Lung (tissue), 12 donors: ENCODE data around the gene MYH10. TPM values are rescaled to one million over a fixed set of nuclear protein-coding genes. Genes with fewer than 3 reads are reported as not detected.

Source experiments
- ATAC-seq: fragments of 200-7000 bp; cut with Tn5 transposase; one replicate; pipeline ENCODE4 v1.9.1; 2020; ENCODE audit warnings: moderate number of reproducible peaks; ENCODE audit not compliant: insufficient read depth, low FRiP score
- DNase-seq, 3 donors: peaks; one replicate each; pipeline ENCODE4 v3.0.0-alpha.2; 2013 to 2017
- H3K27ac ChIP-seq, 2 donors: one replicate each; pipeline ENCODE4 v1.5.1; 2013; ENCODE audit warnings: mild to moderate bottlenecking in 2 of 2, moderate library complexity in 2 of 2, control low read depth in 1 of 2, inconsistent platforms in 1 of 2, low read depth in 1 of 2, low read length in 1 of 2
- H3K27me3 ChIP-seq, 3 donors: one replicate each; pipeline ENCODE4 v1.5.1; 2013; ENCODE audit warnings: low read length in 2 of 3; ENCODE audit not compliant: control insufficient read depth in 3 of 3, insufficient read depth in 3 of 3
- H3K36me3 ChIP-seq, 4 donors: one replicate each; pipeline ENCODE4 v1.5.1; 2013; ENCODE audit warnings: low read length in 4 of 4, mild to moderate bottlenecking in 1 of 4, moderate library complexity in 1 of 4; ENCODE audit not compliant: control insufficient read depth in 4 of 4, insufficient read depth in 4 of 4
- H3K4me1 ChIP-seq, 5 donors: one replicate each; pipeline ENCODE4 v1.5.1; 2013; ENCODE audit warnings: low read length in 5 of 5, mild to moderate bottlenecking in 2 of 5, moderate library complexity in 1 of 5; ENCODE audit not compliant: control insufficient read depth in 5 of 5, insufficient read depth in 5 of 5
- H3K4me3 ChIP-seq: one replicate; pipeline ENCODE4 v1.5.1; 2013; ENCODE audit warnings: mild to moderate bottlenecking, control low read depth, moderate library complexity
- H3K9ac ChIP-seq, 2 donors: one replicate each; pipeline ENCODE4 v1.5.1; 2013; ENCODE audit warnings: low read length in 2 of 2, control low read depth in 1 of 2; ENCODE audit not compliant: insufficient read depth in 1 of 2
- H3K9me3 ChIP-seq, 4 donors: one replicate each; pipeline ENCODE4 v1.5.1; 2013; ENCODE audit warnings: low read length in 3 of 4, mild to moderate bottlenecking in 1 of 4, moderate library complexity in 1 of 4; ENCODE audit not compliant: control insufficient read depth in 4 of 4, insufficient read depth in 3 of 4
- WGBS, 2 donors: extraction: QIAGEN DNeasy Blood & Tissue Kit; methylation state at CpG; one replicate each; pipeline ENCODE4 v1.1.7; 2013; 5-methylcytosine and 5-hydroxymethylcytosine counted together
- polyA plus RNA-seq, 2 donors: library from polyadenylated mRNA; stranded (reverse); fragments of 200-250 nt; gene quantifications; one replicate each; pipeline ENCODE4 v1.2.1, GENCODE V29; 2013
- total RNA-seq, 2 donors: library from RNA; depleted of rRNA in 1 of 2; stranded (reverse); fragments of >200 nt in 1 of 2; gene quantifications; one replicate each; pipeline ENCODE4 v1.2.1, GENCODE V29; 2014 to 2021
- TF ChIP-seq, protein P1 (sequence below): IDR thresholded peaks from 2 replicates; pipeline ENCODE4 v1.5.1; 2012; ENCODE audit warnings: mild to moderate bottlenecking; ENCODE audit errors: control extremely low read depth, extremely low read depth
- donor health status: control.
- donor health status: control.
- donor health status: Bipolar disorder and iron deficiency.
- donor health status: healthy.
- donor health status: DM: yes; HTN: yes; CAD: no.

The MYH10 gene
- total and polyA plus RNA-seq, 4 donors: 9.6 to 194 (median 44.7) TPM

DNA sequence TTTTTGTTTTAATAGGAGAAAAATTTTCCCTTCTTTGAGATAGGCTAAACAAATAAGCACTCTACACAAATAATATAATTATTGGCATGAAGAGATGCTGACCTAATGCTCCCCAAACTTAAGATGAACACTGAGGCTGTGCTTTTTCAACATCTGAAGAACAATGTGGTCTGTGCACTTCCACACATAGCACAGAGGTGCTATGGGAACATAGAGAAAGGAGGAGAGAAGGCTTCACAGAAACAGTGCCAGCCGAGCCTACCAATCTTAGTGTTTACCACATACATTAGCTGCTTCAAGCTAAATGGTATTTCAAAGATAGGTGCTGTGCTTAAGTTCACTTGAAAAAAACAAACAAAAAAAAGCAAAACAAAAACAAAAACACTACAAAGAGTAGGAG is 72.4 kb downstream of the MYH10 start:
- H3K27me3 ChIP-seq: no peaks in the 10 kb centered on the region
- 83 to 94% methylated on average over 1 of the region's 1 CpG for whole genome bisulfite sequencing, 2 donors
- peaks cover 0 to 23% (median 10%) of the 10 kb centered on the region in 4 donors for H3K36me3 ChIP-seq
- ATAC-seq: no peak
- no peak overlapping the region for H3K27ac ChIP-seq
- H3K9me3 ChIP-seq: no peaks in the 10 kb centered on the region
- H3K4me1 ChIP-seq: no peaks in the 10 kb centered on the region
- TF ChIP-seq, protein P1, sequence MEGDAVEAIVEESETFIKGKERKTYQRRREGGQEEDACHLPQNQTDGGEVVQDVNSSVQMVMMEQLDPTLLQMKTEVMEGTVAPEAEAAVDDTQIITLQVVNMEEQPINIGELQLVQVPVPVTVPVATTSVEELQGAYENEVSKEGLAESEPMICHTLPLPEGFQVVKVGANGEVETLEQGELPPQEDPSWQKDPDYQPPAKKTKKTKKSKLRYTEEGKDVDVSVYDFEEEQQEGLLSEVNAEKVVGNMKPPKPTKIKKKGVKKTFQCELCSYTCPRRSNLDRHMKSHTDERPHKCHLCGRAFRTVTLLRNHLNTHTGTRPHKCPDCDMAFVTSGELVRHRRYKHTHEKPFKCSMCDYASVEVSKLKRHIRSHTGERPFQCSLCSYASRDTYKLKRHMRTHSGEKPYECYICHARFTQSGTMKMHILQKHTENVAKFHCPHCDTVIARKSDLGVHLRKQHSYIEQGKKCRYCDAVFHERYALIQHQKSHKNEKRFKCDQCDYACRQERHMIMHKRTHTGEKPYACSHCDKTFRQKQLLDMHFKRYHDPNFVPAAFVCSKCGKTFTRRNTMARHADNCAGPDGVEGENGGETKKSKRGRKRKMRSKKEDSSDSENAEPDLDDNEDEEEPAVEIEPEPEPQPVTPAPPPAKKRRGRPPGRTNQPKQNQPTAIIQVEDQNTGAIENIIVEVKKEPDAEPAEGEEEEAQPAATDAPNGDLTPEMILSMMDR: no peak
- no peak overlapping the region for H3K9ac ChIP-seq
- H3K4me3 ChIP-seq: no peak overlapping the region
- no peak for DNase-seq

DNA sequence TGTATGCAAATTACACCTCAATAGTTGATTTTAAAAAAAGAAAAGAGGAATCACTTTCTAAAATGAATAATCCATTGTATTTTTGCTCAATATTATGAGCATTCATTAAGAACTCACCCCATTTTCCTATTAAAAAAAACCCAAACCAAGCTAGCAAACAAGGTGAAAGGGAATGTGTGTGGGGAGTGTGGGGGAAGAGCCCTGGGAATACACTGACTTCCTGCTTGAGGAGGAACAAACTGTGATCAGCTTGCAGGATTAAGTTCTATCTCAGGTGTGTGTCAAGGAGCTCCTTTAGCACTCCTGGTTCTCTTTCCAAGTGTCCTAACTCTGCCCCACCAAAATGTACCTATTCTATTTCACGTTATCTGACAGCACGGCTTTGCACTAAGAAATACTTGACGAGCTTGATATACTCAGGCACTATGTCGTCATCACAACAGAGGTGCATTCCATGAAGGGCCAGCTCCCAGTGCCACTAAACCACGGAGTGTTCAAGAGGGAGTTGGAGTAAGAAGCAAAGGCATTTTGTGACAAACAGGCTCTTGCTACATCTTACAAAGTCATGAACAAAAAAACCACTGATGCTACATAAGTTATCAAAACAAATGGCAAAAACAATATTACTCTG is 73.2 kb downstream of the MYH10 start:
- 69 to 78% methylated on average over 5 of the region's 5 CpGs for WGBS, 2 donors
- peak in 1 of 3 donors; percentile 11 for DNase-seq
- H3K27ac ChIP-seq: no peak overlapping the region

DNA sequence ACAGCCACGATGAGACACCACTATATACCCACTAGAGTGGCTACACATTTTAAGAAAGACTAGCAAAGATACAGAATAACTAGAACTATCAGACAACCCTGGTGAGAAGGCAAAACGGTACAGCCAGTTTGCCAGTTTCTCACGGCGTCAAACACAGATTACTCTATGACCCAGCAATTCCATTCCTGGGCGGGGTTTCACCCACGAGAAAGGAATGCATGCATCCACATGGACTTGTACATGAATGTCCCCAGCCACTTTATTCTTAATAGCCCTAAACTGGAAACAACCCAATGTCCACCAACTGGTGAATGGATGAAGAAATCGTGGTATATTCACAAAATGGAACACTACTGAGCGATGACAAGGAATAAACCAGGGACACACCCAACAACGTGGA is 74.5 kb downstream of the MYH10 start:
- WGBS, 2 donors: 84 to 90% methylated on average over 9 of the region's 9 CpGs
- Histone ChIP-seq H3K27ac (no peak overlapping the region), H3K9ac (no peak overlapping the region), H3K36me3 (peaks cover 0 to 37% (median 13%) of the 10 kb centered on the region in 4 donors), H3K9me3 (no peaks in the 10 kb centered on the region), H3K4me1 (no peaks in the 10 kb centered on the region), H3K4me3 (no peak overlapping the region), H3K27me3 (no peaks in the 10 kb centered on the region)
- ATAC-seq: no peak
- TF ChIP-seq, protein P1: no peak
- DNase-seq: no peak

More for the DNA sequence above, 73.2 kb downstream of the MYH10 start:
- TF ChIP-seq, protein P1: no peak
- H3K9me3 ChIP-seq: no peaks in the 10 kb centered on the region
- H3K27me3 ChIP-seq: no peaks in the 10 kb centered on the region
- peaks cover 0 to 31% (median 13%) of the 10 kb centered on the region in 4 donors for H3K36me3 ChIP-seq
- no peak for ATAC-seq
- no peaks in the 10 kb centered on the region for H3K4me1 ChIP-seq
- H3K4me3 ChIP-seq: no peak overlapping the region
- H3K9ac ChIP-seq: no peak overlapping the region

DNA sequence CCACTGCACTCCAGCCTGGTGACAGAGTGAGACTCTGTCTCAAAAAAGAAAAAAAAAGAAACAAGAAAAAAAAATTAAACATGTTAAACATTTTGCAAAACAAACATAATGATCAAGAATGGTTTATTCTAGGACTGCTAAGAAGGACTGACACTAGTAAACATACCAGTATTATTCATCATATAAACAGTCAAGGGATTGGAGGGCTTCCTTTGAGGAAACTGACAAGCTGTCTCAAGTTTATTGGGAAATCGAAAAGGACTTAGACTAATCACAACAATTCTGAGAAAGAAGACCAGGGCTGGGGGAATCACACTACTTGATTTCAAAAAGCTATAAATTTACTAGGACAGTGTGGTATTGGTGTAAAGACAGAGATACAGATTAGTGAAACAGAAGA is 75.5 kb downstream of the MYH10 start:
- DNase-seq (no peak), ATAC-seq (no peak)
- Histone ChIP-seq H3K27ac (no peak overlapping the region), H3K9ac (no peak overlapping the region), H3K36me3 (peaks cover 0 to 29% (median 11%) of the 10 kb centered on the region in 4 donors), H3K9me3 (no peaks in the 10 kb centered on the region), H3K4me3 (no peak overlapping the region), H3K4me1 (no peaks in the 10 kb centered on the region), H3K27me3 (no peaks in the 10 kb centered on the region)
- TF ChIP-seq, protein P1: no peak
- 59 to 78% methylated on average over 1 of the region's 1 CpG for WGBS, 2 donors
